Fibroblast of the conjunctiva (primary cell): ENCODE measurements around the gene DUSP2.
"Not testable (repeated sequence)": the region's sequence is repeated elsewhere in the genome, so short reads cannot be mapped to it uniquely, and the experiment has no call there.

Source experiments
- DNase-seq: peaks from one replicate; pipeline ENCODE4 v3.0.0-alpha.2; 2010; ENCODE audit warnings: low read depth

The DUSP2 gene

GRCh38 chr2:96161898-96162297, 16.7 kb upstream of the DUSP2 start:
- no peak for DNase-seq

GRCh38 chr2:96160366-96160765, 15.1 kb upstream of the DUSP2 start:
- not testable (repeated sequence) for DNase-seq

GRCh38 chr2:96159084-96159830, 14.0 kb upstream of the DUSP2 start:
- no peak for DNase-seq

- DNase-seq = no peak
These were observed 13.3 kb upstream of the DUSP2 start for GRCh38 chr2:96158554-96158940.

- no peak for DNase-seq
These were observed 12.7 kb upstream of the DUSP2 start for GRCh38 chr2:96157649-96158553.

- no peak for DNase-seq
These were observed 11.8 kb upstream of the DUSP2 start for GRCh38 chr2:96156926-96157648.

- DNase-seq = no peak
These were observed 11.0 kb upstream of the DUSP2 start for GRCh38 chr2:96156011-96156820.

GRCh38 chr2:96154506-96155380, 9.5 kb upstream of the DUSP2 start:
- DNase-seq = no peak

GRCh38 chr2:96153991-96154431, 8.8 kb upstream of the DUSP2 start:
- DNase-seq = no peak

- DNase-seq = no peak
These were observed 8.1 kb upstream of the DUSP2 start for GRCh38 chr2:96153291-96153713.

GRCh38 chr2:96152304-96153161, 7.3 kb upstream of the DUSP2 start:
- DNase-seq = no peak

GRCh38 chr2:96151595-96152303, 6.5 kb upstream of the DUSP2 start:
- no peak for DNase-seq

- no peak for DNase-seq
These were observed 5.8 kb upstream of the DUSP2 start for GRCh38 chr2:96150791-96151594.

- no peak for DNase-seq
These were observed 4.9 kb upstream of the DUSP2 start for GRCh38 chr2:96150007-96150640.

- DNase-seq = peak; percentile 38
These were observed 3.4 kb upstream of the DUSP2 start for GRCh38 chr2:96148410-96149217.

- no peak for DNase-seq
These were observed 2.5 kb upstream of the DUSP2 start for GRCh38 chr2:96147593-96148201.
